Activated gamma-delta T cell treated with anti-CD3 and anti-CD28 coated beads, Interleukin-2, amount 50 U/mL, for 16 hours (primary cell): ENCODE results near the gene ADPGK.
A peak's percentile ranks its signal among the peaks of the same experiment; 100 is the strongest.
"Not testable (repeated sequence)": the region's sequence is repeated elsewhere in the genome, so short reads cannot be mapped to it uniquely, and the experiment has no call there.

Experiments
- DNase-seq: peaks from one replicate; pipeline ENCODE4 v3.0.0-alpha.2; 2020; ENCODE audit warnings: low read depth

ADPGK gene

DNA sequence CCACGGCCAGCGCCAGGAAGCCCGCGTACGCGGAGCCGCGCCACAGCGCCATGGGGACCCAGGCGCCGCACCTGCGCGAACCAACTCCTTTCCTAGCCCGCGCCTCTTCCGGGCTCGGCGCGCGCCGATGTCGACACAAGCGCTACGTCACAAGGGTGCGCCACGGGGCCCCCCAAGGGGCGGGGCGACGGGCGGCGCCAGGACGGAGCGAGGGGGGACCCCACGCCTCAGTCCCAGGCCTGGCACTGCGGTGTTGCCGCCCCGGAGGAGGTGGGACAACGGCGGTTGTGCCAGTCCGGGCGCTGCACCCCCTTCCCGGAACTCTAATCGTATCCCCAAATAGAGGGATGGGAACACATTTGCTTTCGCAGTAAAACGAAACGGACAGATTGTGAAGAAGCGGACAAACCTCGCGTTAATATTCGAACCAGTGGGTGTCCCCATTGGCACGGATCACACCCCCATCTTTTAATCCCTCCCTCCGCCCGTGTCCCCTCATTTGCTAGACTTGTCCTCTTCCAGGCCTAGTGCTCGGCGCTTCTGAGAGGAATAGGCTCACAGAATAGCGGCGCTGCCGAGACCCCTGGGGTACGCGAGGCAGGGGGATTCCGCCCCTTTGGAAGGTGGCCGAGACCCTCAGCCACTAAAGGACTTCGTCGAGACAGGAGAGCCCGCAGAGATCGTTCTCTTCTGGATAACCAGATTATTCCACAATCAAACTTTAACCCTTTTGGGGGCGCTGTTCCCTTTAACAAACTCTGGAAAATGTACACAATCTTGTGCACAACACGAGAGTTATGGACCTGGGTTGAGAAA is at the start of gene ADPGK:
ADPGK (minus strand) TSS at position 119 of the 816 bp plus-strand sequence; CDS start at position 52, 67 bp downstream.
- DNase-seq: peak; percentile 91

DNA sequence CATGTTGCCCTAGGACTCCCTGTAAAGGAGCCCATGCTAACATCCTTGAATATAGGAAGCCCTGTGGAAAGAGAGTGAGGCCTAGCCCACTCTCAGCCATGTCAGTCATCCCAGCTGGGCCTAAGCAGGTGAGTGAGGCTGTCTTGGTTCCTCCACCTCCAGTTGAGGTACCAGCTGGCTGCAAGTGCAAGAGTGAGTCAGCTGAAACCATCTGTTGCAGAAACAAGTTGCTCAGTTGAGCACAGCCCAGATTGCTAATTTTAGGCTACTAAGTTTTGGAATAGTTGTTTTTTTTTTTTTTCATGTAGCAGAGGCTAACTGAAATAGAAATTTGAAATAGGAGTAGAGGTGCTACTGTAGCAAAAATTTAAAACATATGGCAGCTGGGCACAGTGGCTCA is 43.7 kb upstream of the ADPGK start:
- no peak for DNase-seq

DNA sequence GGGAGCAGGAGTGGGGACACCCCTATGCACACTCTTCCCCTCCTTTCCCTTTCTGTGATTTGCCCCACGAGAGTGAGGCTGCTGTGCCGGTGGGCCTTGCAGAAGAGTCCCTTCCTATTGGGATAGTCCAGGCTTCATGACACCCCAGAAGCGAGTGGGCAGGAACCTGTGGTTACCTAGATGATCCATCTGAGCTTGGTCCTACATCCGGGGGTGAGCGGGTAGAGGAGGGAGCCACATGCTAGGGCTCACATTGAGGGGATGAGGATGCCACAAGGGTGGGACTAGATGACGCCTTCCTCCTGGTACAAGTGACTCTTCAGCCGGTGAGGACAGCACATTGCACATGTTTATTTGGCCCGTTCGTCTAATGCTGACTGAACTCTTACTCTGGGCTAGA is 43.1 kb upstream of the ADPGK start:
- no peak for DNase-seq

GRCh38 chr15:72825829-72826228 is 42.3 kb upstream of the ADPGK start:
- no peak for DNase-seq

DNA sequence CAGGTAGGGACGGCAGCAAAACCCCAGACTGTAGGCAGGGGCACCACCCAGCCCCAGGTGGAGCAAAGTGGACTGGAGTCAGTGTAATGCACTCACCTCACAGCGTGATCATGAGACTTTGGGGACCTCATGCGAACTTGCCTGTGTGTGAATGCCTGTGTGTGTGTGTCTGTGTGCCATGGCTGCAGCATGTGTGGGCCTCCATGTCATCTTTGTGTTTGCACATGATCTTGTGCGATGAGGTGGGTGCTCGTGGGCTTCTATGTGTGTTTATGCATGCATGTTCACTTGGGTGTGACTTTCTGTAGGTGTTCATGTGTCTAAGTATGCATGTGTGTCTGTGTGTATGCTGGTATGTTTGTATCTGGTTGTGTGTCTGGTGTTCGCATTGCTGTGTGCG is 41.2 kb upstream of the ADPGK start:
- no peak for DNase-seq

GRCh38 chr15:72824112-72824511 is 40.6 kb upstream of the ADPGK start:
- DNase-seq: no peak

DNA sequence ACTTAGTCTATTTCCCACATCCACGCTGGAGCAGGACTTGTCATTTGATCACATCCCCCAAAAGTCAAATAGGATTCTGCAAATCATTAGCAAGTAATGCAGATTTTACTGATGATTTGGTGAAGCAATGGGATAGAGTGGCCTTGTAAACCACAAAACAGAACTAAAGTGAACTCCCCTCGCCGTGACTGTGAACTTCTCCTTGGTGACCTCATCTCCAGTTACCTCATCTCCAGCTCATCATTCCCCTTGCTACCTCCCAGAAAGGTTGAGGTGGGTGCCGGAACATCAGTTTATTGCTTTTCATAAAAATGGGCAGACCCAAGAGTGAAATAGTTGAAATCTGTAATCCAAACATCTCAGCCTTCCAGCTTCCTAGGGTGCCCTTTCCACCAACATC is 36.7 kb upstream of the ADPGK start:
- no peak for DNase-seq

GRCh38 chr15:72818632-72819031 is 35.1 kb upstream of the ADPGK start:
- no peak for DNase-seq

- DNase-seq: no peak
These were observed 29.9 kb upstream of the ADPGK start for GRCh38 chr15:72813345-72814004.

- DNase-seq: no peak
These were observed 25.8 kb upstream of the ADPGK start for GRCh38 chr15:72809329-72809728.

DNA sequence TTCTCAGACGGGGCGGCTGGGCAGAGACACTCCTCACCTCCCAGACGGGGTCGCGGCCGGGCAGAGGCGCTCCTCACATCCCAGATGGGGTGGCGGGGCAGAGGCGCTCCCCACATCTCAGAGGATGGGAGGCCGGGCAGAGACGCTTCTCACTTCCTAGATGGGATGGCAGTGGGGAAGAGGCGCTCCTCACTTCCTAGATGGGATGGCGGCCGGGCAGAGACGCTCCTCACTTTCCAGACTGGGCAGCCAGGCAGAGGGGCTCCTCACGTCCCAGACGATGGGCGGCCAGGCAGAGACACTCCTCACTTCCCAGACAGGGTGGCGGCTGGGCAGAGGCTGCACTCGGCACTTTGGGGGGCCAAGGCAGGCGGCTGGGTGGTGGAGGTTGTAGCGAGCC is 23.8 kb upstream of the ADPGK start:
- not testable (repeated sequence) for DNase-seq

GRCh38 chr15:72803006-72803405 is 19.4 kb upstream of the ADPGK start:
- DNase-seq: no peak

DNA sequence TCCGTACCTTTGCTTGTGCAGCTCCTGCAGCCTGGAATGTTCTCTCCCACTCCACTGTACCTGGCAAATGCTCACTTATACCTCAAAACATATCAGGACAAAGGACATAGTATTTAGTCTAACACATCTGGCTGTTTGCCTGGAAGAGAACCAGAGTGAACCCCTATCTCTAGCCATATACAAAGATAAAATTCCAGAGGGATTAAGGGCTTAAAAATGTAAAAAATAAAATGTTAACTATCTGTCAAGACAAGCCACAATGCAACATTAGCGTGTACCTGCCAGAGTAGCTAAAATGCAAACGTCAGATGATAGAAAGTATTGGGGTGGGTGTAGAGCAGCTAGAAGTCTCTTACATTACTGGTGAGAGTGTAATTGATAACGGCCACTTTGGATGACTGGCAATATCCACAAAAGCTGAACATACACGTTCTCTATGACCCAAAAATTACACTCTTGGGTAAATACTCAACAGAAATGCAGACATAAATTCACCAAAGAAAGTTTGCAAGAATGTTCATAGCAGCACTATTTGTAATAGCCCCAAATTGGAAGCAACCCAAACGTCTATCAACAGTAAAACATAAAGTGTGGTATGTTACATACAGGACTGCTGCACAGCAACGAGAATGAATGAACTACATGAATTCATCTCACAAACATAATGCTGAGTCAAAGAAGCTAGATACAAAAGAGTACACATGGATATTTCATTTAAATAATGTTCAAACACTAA is 18.2 kb upstream of the ADPGK start:
- no peak for DNase-seq

DNA sequence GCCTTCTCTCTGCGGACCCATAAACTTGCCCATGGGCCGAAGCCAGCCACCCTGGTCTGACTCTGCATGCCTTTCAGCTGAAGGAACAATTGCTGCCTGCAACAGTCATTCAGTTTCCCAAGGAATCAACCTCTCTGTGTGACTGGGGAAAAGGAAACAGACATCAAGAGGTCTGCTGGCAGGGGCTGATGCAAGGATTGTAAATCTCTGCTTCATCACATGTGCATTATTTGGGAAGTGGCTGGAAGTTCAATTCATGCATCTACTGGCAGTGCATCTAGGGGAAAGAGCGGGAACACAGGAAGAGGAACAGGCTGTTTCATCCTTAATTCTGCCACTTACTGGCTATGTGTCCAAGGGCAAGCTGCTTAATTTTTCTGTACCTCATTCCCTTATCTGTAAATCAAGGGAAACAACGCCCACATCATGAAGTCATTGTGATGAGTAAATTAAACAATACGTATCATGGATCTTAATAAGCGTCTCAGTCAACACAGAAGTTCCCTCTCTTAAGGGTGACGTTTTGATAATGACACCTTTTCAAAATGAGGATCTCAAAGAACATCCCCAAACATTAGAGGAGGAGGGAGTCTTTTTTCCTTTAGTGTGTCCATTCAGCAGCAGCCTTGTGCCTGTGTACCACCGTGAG is 17.4 kb upstream of the ADPGK start:
- DNase-seq: no peak

- no peak for DNase-seq
These were observed 14.3 kb upstream of the ADPGK start for GRCh38 chr15:72797834-72798233.

DNA sequence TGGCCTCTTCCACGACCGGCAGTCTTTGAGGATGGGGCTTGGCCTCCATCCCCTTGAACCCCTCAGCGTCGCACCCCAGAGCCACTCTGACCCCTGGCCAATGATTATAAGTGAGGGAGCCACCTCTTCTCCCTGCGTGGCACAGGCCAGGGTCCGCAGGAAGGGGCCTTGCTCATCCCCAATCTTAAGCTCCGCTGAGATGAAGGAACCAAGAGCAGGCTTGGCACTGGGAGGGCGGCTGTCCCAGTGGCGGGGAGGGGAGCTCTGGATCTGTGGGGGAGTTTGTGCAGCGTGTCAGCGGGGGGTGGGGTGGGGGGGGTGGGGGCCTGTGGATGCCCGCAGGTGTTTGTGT is 13.8 kb upstream of the ADPGK start:
- DNase-seq: no peak

GRCh38 chr15:72796515-72797337 is 13.2 kb upstream of the ADPGK start:
- DNase-seq: no peak

GRCh38 chr15:72796210-72796514 is 12.6 kb upstream of the ADPGK start:
- no peak for DNase-seq

DNA sequence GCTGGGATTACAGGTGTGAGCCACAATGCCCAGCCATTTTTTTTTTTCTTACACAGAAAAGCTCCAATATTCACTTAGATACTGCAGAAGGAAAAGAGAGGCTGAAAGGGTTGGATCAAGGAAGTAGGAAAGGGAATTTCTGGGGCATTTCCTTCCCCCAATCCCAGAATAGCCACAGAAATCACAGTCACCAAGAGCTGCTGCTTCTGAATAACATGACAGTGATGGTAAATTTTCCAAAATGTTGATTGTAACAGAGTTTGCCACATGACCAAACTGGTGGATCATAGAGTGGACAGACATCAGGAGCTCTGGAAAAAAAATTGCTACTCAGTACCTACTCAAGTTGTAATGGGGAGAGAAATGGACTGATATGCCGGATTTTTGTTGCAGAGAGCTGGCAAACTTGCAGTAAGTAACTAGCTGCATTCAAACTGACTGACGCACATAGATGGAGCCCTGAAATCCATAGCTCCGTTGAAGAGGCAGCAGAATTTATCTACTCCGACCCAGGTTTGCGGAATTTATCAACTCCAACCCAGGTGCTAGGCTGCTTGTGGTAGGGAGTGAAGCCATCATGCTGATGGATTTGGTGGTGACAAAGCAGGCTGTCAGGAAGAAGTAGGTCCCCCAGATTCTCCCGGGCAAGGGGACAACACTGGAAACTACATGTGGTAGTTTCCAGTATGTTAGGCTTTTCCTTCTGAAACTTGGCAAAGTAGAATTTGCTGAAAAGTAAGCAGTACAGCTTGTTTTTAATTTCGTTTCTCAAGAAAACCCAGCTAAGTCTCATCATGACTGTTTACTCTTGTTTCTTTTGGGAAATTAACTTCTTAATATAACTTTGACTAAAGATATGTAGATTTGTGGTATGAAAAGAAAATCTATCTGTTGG is 10.5 kb upstream of the ADPGK start:
- DNase-seq: no peak

GRCh38 chr15:72792431-72792830 is 8.9 kb upstream of the ADPGK start:
- DNase-seq: no peak
